Activated CD8-positive, alpha-beta T cell treated with anti-CD3 and anti-CD28 coated beads for 36 hours (primary cell): Measurements from ENCODE around the gene TMEM218. TPM values are rescaled to one million over a fixed set of nuclear protein-coding genes. Genes with fewer than 3 reads are reported as not detected.
A peak's percentile ranks its signal among the peaks of the same experiment; 100 is the strongest.

Experiments
- ATAC-seq: fragments of 200-7000 bp; cut with Tn5 transposase; one replicate; pipeline ENCODE4 v1.10.0; 2021; ENCODE audit warnings: mild to moderate bottlenecking, moderate library complexity
- CTCF ChIA-PET: fragments of 350-600 bp; sonication (Branson Sonifier 250); formaldehyde crosslinking; loops from one replicate; lab custom pipeline; 2021; ENCODE audit warnings: antibody characterized with exemption; lab: Charles Lee
- POLR2A ChIA-PET: fragments of 350-600 bp; sonication (Branson Sonifier 250); formaldehyde crosslinking; loops from one replicate; lab custom pipeline; 2021; ENCODE audit warnings: antibody characterized with exemption; lab: Charles Lee
- DNase-seq: peaks from one replicate; pipeline ENCODE4 v3.0.0-alpha.2; 2020
- H3K27ac Mint-ChIP-seq: one replicate; pipeline ENCODE4 v1.8.0; 2021; ENCODE audit warnings: mild to moderate bottlenecking, mixed read lengths
- H3K27me3 Mint-ChIP-seq: one replicate; pipeline ENCODE4 v1.8.0; 2021; ENCODE audit warnings: mixed read lengths
- H3K36me3 Mint-ChIP-seq: one replicate; pipeline ENCODE4 v1.8.0; 2021; ENCODE audit warnings: low read depth, mixed read lengths
- H3K4me1 Mint-ChIP-seq: one replicate; pipeline ENCODE4 v1.8.0; 2021; ENCODE audit warnings: low read depth, mixed read lengths
- H3K4me3 Mint-ChIP-seq: one replicate; pipeline ENCODE4 v1.8.0; 2021; ENCODE audit warnings: mild to moderate bottlenecking, moderate library complexity, mixed read lengths
- H3K9me3 Mint-ChIP-seq: one replicate; pipeline ENCODE4 v1.8.0; 2021; ENCODE audit warnings: mixed read lengths
- intact Hi-C: fragments of 100-400 bp; cut with micrococcal nuclease; formaldehyde crosslinking; loops from one replicate; pipeline ENCODE4 v1.10.0; 2022
- total RNA-seq, 2 experiments: library from RNA; stranded (reverse); gene quantifications; one replicate each; pipeline ENCODE4 v1.2.3, GENCODE V29; 2021
- TF ChIP-seq, protein P1 (sequence below): fragments of 200-600 bp; IDR thresholded peaks from one replicate; pipeline ENCODE4 v1.8.0; 2022; ENCODE audit warnings: antibody characterized with exemption, mild to moderate bottlenecking

Gene TMEM218
- 10 to 100 TPM; 12.7 to 13.3 TPM for total RNA-seq

DNA sequence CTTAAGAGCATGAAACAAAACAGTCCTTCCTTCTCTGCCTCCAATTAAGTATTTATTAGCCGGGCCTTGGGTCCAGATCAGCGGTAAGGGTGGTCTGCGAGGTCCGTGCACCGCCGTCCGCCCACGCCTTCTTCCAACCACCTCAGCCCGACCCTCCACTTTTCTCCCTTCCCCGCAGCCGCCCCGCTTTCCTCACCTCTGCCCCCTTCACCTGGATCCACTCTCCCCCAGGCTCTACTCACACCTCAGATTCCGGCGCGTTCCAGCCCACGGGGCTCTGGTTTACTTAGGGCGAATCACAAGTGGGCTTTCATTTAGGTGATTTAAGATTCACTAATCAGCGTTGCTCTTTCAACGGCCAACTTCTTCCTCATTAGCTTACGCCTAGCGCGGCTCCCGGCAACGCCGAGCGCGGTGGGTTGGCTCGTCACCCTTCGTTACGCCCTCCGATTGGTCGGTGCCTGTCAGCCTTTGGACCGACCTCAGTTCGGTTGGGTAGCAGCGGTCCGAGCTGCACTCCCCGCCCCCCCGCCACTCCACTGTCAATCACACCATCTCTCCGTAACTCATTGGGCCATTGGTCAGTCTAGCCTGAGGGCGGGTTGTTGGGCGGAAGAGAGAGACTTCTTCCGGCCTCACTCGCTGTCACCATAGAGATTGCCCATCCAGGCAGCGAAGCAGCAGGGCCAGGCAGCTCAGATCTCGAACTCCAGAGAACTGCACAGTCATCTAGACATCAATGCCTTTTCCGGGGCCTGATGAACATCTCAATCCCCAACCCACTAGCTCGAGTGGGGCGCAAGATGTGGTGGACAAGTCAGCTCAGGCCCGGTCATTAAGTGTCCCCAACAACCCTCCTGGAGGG is at the start of gene TMEM218:
Gene TMEM218, minus strand, starts transcription at position 284 of the 865 bp plus-strand sequence. CDS start 9,385 bp downstream, outside the sequence.
- CTCF ChIA-PET: interaction anchor here (0.7 to 10.4 kb wide), 10 partner anchors 9 to 235 kb away, joined by 3 to 72 read pairs (median 6); partner anchors contain the start of gene PKNOX2
- intact Hi-C loops: no loop called here
- Mint-ChIP-seq H3K27ac (peak within 1 kb of the TSS; percentile 91), H3K4me1 (peaks cover 17% of the 10 kb centered on the region), H3K9me3 (peaks cover 1% of the 10 kb centered on the region), H3K36me3 (peaks cover 1% of the 10 kb centered on the region), H3K4me3 (peak within 1 kb of the TSS; percentile 85), H3K27me3 (no peaks in the 10 kb centered on the region)
- DNase-seq: peak; percentile 98
- ATAC-seq: peak; percentile 97
- TF ChIP-seq, protein P1, sequence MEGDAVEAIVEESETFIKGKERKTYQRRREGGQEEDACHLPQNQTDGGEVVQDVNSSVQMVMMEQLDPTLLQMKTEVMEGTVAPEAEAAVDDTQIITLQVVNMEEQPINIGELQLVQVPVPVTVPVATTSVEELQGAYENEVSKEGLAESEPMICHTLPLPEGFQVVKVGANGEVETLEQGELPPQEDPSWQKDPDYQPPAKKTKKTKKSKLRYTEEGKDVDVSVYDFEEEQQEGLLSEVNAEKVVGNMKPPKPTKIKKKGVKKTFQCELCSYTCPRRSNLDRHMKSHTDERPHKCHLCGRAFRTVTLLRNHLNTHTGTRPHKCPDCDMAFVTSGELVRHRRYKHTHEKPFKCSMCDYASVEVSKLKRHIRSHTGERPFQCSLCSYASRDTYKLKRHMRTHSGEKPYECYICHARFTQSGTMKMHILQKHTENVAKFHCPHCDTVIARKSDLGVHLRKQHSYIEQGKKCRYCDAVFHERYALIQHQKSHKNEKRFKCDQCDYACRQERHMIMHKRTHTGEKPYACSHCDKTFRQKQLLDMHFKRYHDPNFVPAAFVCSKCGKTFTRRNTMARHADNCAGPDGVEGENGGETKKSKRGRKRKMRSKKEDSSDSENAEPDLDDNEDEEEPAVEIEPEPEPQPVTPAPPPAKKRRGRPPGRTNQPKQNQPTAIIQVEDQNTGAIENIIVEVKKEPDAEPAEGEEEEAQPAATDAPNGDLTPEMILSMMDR: no peak
- POLR2A ChIA-PET: interaction anchor here (0.7 to 1.5 kb wide), 5 partner anchors 10 to 186 kb away, joined by 3 to 6 read pairs (median 3); partner anchors contain the start of gene CCDC15

DNA sequence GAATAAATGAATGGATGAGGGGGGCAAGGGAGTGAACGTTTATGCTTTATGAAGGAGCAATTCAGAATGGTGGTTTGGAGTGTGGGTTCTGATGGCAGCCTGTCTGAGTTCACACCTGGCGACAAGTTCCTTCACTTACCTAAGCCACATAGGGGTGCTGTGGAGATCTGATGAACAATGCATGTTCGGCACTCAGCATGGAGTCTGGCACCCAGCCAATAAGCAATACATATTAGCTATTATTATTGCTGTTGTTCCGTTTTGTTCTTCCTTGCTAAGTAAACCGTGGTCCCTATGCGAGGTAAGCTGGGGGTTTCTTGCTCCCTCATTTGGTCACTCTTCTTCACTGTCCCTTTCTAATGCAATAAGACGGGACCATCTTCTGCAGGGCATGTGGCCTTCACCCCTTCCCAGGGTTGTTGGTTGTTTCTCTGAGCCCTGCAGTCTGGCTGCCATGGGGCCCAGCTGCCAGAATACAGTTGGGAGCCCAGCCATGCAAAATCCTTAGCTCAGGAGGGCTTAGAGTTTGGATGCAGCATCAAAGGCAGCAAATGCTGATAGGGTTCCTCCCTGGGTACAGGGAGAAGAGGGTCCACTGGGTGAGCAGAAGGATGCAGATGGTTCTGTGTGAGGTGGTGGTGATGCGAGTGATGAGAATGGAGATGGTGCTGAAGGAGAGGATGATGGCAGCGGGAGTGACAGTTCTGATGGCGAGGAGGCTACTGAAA is 46.7 kb upstream of the TMEM218 start:
- ATAC-seq (no peak), DNase-seq (no peak)
- H3K9me3 Mint-ChIP-seq: no peaks in the 10 kb centered on the region
- no peaks in the 10 kb centered on the region for H3K4me1 Mint-ChIP-seq
- H3K27me3 Mint-ChIP-seq: peaks cover 34% of the 10 kb centered on the region
- CTCF ChIA-PET: interaction anchor here (0.7 to 1.7 kb wide), 3 partner anchors 16 to 188 kb away, joined by 3 to 5 read pairs (median 3); no protein-coding TSS in a partner anchor
- TF ChIP-seq, protein P1: no peak
- no peak overlapping the region for H3K27ac Mint-ChIP-seq
- POLR2A ChIA-PET: interaction anchor here (0.7 kb wide), 1 partner anchor 39 kb away, joined by 3 read pairs; no protein-coding TSS in a partner anchor
- intact Hi-C loops: no loop called here
- H3K4me3 Mint-ChIP-seq: no peak overlapping the region
- no peaks in the 10 kb centered on the region for H3K36me3 Mint-ChIP-seq

DNA sequence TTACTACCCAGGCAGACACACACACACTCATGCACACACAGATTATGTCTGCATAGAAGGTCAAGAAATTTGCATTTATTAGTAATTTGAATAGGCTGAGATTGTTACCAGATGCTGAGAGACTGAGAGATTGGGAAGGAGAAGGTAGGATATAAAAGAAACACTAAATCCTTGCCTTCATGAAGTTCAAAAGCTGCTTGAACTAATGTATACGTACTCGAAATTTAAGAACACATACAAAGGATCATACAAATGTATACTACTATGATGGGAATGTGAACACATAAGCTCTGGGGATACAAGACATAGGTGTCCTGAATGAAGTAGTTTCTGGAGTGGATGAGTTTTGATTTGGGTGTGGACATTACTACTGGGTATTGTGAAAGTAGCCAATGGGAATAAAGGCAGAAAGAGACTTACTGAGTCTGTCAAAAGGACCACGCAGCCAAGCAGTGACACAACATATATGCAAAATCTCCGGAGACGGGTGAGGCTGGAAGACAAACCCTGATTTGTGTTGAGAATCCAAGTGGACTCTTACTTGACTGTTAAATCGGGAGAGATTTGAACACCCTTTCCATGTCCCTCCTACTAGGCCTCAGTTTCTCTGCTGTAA is 45.8 kb upstream of the TMEM218 start:
- H3K9me3 Mint-ChIP-seq: no peaks in the 10 kb centered on the region
- no peak for DNase-seq
- ATAC-seq: no peak
- TF ChIP-seq, protein P1: no peak
- ChIA-PET POLR2A (no interaction called here), CTCF (interaction anchor here (0.7 to 1.7 kb wide), 2 partner anchors 15 to 188 kb away, joined by 3 to 5 read pairs; no protein-coding TSS in a partner anchor)
- intact Hi-C loops: no loop called here
- H3K4me3 Mint-ChIP-seq: no peak overlapping the region
- H3K27ac Mint-ChIP-seq: no peak overlapping the region
- H3K27me3 Mint-ChIP-seq: peaks cover 33% of the 10 kb centered on the region
- H3K4me1 Mint-ChIP-seq: no peaks in the 10 kb centered on the region
- H3K36me3 Mint-ChIP-seq: no peaks in the 10 kb centered on the region

DNA sequence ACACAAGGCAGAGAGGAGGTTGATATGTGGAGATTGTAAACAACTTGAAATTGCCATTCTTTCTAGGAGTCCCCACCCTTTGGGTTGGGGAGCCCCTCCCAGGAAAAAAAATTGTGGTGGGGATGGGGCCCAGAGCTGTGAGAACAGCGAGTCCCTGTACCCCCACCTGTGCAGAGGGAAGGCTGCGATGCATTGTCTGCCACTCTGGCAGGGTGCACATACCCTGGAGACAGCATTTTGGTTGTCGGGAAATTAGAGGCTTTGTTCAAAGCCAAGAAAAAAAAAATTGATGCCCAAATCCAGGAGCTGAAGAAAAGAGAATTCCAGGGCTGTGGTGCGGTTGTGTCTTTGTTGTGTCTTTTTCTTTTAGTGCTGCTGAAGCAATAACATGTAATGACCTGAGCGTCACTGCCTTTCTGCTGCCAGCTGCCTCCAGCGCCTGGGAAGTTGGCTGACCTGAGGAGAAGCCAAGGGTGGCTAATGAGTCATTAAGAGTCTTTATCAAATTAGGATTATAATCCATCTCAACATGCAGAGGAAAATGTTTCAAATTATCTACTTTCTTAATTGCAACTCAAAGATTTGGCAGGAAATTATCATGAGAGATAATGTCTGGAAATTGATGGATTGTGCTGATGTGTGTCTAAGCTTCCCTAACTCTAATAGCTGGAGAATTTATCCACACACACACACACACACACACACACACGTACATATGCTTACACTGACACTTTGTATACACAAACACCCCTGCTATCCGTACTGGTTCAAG is 45.1 kb upstream of the TMEM218 start:
- no peak for ATAC-seq
- Mint-ChIP-seq H3K9me3 (no peaks in the 10 kb centered on the region), H3K27ac (no peak overlapping the region), H3K4me3 (no peak overlapping the region), H3K4me1 (no peaks in the 10 kb centered on the region), H3K27me3 (peaks cover 29% of the 10 kb centered on the region), H3K36me3 (no peaks in the 10 kb centered on the region)
- DNase-seq: no peak
- CTCF ChIA-PET: interaction anchor here (1.7 kb wide), 1 partner anchor 189 kb away, joined by 5 read pairs; no protein-coding TSS in a partner anchor
- POLR2A ChIA-PET: no interaction called here
- TF ChIP-seq, protein P1: no peak
- intact Hi-C loops: no loop called here
